Mucosa of descending colon (tissue), 3 donors: ENCODE results near the gene HNRNPM. TPM values are rescaled to one million over a fixed set of nuclear protein-coding genes. Genes with fewer than 3 reads are reported as not detected.

ENCODE experiments used
- ATAC-seq: fragments of 200-7000 bp; cut with Tn5 transposase; one replicate; pipeline ENCODE4 v1.9.1; 2020; ENCODE audit warnings: mild to moderate bottlenecking, moderate library complexity
- DNase-seq, 3 donors: peaks; one replicate each; pipeline ENCODE4 v3.0.0-alpha.2; 2020
- H3K36me3 ChIP-seq: fragments of 200-600 bp; one replicate; pipeline ENCODE4 v1.8.0; 2021; ENCODE audit warnings: low read depth, mild to moderate bottlenecking
- H3K4me1 ChIP-seq: fragments of 200-600 bp; one replicate; pipeline ENCODE4 v1.8.0; 2021; ENCODE audit warnings: low read depth, mild to moderate bottlenecking
- H3K4me3 ChIP-seq: fragments of 200-600 bp; one replicate; pipeline ENCODE4 v1.8.0; 2021; ENCODE audit warnings: mild to moderate bottlenecking
- H3K9me3 ChIP-seq: fragments of 200-600 bp; one replicate; pipeline ENCODE4 v1.8.0; 2021; ENCODE audit warnings: mild to moderate bottlenecking
- intact Hi-C, 2 donors: fragments of 100-400 bp; cut with DNase I in 1 of 2; cut with micrococcal nuclease in 1 of 2; formaldehyde crosslinking; loops; one replicate each; pipeline versions ENCODE4 v1.11.0 to v1.11.1; 2022; cut with DNase I, micrococcal nuclease
- total RNA-seq, 3 donors: library from RNA; stranded (reverse); fragmentation: NEBNext Ultra II Directional in 2 of 3; extraction: Animal tissue kit (Norgen Biotek cat#: 25700) in 2 of 3; gene quantifications; one replicate each; pipeline versions ENCODE4 v1.2.1 to v1.2.4, GENCODE V29; 2021 to 2023
- TF ChIP-seq, protein P1 (sequence below): fragments of 200-600 bp; IDR thresholded peaks from one replicate; pipeline ENCODE4 v1.8.0; 2022; ENCODE audit warnings: antibody characterized with exemption, mild to moderate bottlenecking
- donor health status: DM: no; HTN: no; CAD: no; lungs with moderate emphysema.
- donor health status: DM: no; HTN: no; CAD: no.
- donor health status: DM: no; HTN: yes; CAD: no.

The HNRNPM gene
- total RNA-seq, 3 donors from 2014 or later, result 116 to 181 (median 149) TPM

DNA sequence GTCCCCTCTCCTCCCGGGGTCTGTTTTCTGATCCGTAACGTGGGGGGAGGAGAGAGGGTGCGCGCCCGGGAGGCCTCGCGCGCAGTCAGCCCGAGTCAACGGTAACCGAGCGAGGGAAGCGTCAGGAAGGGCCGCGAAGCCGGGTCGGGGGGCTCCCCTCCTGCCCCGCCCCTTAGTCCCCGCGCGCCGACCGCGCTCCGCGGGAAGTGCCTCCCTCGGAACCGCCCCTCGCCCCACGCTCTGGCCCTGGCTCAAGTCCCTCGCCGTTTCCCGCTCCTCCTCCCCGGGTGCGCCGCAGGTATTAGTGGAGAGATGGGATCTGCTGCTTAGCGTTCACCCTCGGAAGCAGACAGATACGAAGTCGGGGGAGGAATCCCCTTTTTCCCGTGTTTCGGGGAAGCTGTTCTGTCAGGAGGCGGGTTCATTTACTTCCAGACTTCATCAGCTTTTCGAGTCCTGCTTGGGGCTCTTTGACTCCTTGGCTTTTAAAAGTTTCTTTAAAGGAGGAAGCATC is 770 bp downstream of the HNRNPM start:
- DNase-seq, result peak; percentile 58 to 81 (median 75)
- TF ChIP-seq, protein P1, sequence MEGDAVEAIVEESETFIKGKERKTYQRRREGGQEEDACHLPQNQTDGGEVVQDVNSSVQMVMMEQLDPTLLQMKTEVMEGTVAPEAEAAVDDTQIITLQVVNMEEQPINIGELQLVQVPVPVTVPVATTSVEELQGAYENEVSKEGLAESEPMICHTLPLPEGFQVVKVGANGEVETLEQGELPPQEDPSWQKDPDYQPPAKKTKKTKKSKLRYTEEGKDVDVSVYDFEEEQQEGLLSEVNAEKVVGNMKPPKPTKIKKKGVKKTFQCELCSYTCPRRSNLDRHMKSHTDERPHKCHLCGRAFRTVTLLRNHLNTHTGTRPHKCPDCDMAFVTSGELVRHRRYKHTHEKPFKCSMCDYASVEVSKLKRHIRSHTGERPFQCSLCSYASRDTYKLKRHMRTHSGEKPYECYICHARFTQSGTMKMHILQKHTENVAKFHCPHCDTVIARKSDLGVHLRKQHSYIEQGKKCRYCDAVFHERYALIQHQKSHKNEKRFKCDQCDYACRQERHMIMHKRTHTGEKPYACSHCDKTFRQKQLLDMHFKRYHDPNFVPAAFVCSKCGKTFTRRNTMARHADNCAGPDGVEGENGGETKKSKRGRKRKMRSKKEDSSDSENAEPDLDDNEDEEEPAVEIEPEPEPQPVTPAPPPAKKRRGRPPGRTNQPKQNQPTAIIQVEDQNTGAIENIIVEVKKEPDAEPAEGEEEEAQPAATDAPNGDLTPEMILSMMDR, result no peak
- H3K4me3 ChIP-seq, result peak overlapping the region; percentile 99
- peak; percentile 60 for ATAC-seq
- H3K36me3 ChIP-seq, result no peaks in the 10 kb centered on the region
- H3K9me3 ChIP-seq, result no peaks in the 10 kb centered on the region
- intact Hi-C loops, result no loop called here
- H3K4me1 ChIP-seq, result peaks cover 38% of the 10 kb centered on the region

DNA sequence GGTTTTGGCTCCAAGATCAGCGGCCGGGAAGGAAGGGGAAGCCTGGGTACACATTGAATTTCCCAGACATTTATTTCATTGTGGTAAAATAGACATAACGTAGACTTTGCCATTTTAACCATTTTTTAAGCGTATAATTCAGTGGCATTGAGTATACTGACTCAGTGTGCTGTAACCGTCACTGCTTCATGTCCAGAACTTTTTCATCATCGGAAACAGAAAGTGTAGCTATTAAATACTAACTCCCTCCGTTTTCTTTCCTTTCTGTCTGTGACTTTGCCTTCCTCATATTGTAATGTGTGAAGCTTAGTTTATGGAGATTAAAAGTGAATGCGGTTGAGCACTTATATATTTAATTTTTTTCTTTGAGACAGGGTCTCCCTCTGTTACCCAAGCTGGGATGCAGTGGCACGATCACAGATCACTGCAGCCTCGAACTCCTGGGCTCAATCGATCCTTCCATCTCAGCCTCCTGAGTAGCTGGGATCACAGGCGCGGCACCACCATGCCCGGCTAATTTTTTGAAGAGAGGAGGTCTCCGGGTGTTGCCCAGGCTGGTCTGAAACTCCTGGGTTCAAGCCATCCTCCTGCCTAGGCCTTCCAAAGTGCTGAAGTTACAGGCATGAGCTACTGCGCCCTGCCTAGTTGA is 1.4 kb downstream of the HNRNPM start:
- intact Hi-C loops, result no loop called here
- H3K4me3 ChIP-seq, result no peak overlapping the region
- DNase-seq (no peak), ATAC-seq (no peak)
- H3K36me3 ChIP-seq, result no peaks in the 10 kb centered on the region
- H3K9me3 ChIP-seq, result no peaks in the 10 kb centered on the region
- H3K4me1 ChIP-seq, result peaks cover 38% of the 10 kb centered on the region
- TF ChIP-seq, protein P1, result no peak

- DNase-seq (no peak), ATAC-seq (no peak)
- H3K9me3 ChIP-seq, result no peaks in the 10 kb centered on the region
- no peak overlapping the region for H3K4me3 ChIP-seq
- H3K4me1 ChIP-seq, result peaks cover 53% of the 10 kb centered on the region
- intact Hi-C loops, result no loop called here
- no peaks in the 10 kb centered on the region for H3K36me3 ChIP-seq
- TF ChIP-seq, protein P1, result no peak
Observed at GRCh38 chr19:8449830-8450229, 5.1 kb downstream of the HNRNPM start.

GRCh38 chr19:8451377-8451776 is 6.6 kb downstream of the HNRNPM start:
- TF ChIP-seq, protein P1, result no peak
- ATAC-seq, result no peak
- peaks cover 52% of the 10 kb centered on the region for H3K4me1 ChIP-seq
- DNase-seq, result no peak
- intact Hi-C loops, result no loop called here
- H3K9me3 ChIP-seq, result no peaks in the 10 kb centered on the region
- H3K36me3 ChIP-seq, result no peaks in the 10 kb centered on the region
- no peak overlapping the region for H3K4me3 ChIP-seq

DNA sequence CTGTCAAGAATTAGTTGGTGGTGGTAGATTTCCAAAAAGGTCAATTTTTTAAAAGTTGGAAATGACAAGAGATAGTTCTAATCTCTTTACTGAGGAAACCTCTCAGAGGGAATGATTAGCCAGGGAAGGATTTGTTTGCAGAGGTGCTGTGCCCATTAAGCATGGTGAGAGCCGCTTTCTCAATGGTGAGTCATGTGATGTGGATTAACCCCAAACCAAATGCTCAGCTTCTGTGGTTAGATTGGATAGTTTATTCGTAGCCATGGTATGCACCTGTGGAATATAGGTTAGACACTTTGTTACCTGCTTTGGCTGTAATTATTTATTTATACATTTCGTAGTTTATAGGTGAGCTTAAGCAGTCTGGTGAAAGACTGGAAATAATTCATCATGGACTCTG is 7.1 kb downstream of the HNRNPM start:
- H3K4me1 ChIP-seq, result peaks cover 51% of the 10 kb centered on the region
- intact Hi-C loops, result no loop called here
- peak; percentile 26 for ATAC-seq
- no peak for DNase-seq
- H3K36me3 ChIP-seq, result no peaks in the 10 kb centered on the region
- no peaks in the 10 kb centered on the region for H3K9me3 ChIP-seq
- H3K4me3 ChIP-seq, result no peak overlapping the region
- TF ChIP-seq, protein P1, result no peak
